Hindlimb muscle (tissue), 1 donor: Measurements from ENCODE around the gene GLG1. TPM values are rescaled to one million over a fixed set of nuclear protein-coding genes. Genes with fewer than 3 reads are reported as not detected.
"Not testable (repeated sequence)": the region's sequence is repeated elsewhere in the genome, so short reads cannot be mapped to it uniquely, and the experiment has no call there.

Experiments
- DNase-seq: peaks from one replicate; pipeline ENCODE4 v3.0.0-alpha.2; 2013
- polyA plus RNA-seq: library from polyadenylated mRNA; unstranded; fragments of 120-200 nt; gene quantifications from one replicate; pipeline ENCODE4 v1.2.1, GENCODE V29; 2013; ENCODE audit not compliant: insufficient read length

Gene GLG1
- polyA plus RNA-seq, 1 donor: 121 TPM

GRCh38 chr16:74438492-74438979, 168.4 kb downstream of the GLG1 start:
- DNase-seq: no peak

DNA sequence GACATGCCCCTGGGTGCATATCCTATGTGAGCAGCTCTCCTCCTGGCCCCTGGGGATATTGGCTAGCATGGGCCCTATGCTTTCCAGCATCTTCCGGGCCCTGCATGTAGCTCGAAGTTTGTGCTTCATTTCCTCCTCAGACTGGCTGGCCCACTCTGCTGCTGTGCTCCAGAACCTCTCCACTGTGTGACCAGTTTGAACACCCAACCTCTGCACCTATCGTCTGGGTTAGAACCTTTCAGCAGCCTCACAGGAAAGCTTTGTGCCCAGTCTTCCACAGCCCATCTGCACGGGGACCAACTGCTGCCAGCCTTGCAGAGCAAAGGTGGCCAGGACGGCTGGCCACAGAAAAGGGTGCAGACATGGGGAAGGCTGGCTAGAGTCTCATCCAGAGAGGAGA, 175.4 kb downstream of the GLG1 start:
- no peak for DNase-seq

GRCh38 chr16:74430036-74430712, 176.7 kb downstream of the GLG1 start:
- peak; percentile 15 for DNase-seq

DNA sequence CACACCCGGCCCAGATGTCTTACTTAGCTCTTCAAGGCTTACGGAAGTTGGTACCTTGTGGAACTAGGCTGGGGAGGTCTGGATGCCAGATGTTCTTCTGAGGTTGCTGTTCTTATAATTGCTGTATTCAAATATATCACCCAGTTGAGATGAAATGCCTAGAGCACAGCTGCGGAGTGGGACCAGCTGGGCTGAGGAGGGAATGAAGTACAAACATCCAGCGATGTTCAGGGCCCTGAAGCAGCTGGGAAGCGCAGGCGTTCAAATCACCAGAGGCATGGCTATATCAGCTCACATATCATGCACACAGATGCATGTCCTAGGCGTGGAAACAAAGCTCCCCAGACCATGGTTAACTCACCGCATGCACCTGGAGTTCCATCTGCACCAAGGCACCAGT, 178.4 kb downstream of the GLG1 start:
- DNase-seq: not testable (repeated sequence)

DNA sequence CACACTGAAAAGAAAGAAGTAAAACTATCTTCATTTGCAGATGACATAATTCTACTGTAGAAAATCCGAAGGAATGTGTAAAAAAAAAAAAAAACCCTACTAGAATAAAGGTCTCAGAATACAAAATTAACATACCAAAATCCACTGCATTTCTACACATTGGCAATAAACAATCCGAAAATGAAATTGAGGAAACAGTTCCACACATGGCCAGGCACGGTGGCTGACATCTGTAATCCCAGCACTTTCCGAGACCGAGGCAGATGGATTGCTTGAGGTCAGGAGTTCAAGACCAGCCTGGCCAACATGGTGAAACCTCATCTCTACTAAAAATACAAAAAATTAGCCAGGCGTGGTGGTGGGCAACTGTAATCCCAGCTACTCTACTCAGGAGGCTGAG, 181.2 kb downstream of the GLG1 start:
- DNase-seq: not testable (repeated sequence)

DNA sequence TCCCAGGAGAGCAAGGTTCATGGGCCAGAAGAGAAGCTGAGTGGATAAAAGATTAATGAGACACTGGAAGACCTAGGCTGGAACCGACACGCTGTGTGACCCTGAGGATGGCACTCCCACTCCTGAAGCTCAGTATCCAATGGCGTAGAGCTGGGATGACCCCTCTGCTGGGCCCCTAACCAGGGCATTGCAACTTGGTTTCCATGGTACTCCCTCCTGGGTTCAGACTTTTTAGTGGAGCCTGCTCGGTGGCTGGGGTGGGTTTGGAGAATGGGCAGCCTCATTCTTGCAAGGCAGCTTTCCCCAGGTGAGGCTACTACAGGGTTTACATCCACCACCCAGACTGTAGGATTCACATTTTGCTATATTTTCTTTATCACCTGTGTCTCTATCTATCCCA, 183.2 kb downstream of the GLG1 start:
- DNase-seq: not testable (repeated sequence)

DNA sequence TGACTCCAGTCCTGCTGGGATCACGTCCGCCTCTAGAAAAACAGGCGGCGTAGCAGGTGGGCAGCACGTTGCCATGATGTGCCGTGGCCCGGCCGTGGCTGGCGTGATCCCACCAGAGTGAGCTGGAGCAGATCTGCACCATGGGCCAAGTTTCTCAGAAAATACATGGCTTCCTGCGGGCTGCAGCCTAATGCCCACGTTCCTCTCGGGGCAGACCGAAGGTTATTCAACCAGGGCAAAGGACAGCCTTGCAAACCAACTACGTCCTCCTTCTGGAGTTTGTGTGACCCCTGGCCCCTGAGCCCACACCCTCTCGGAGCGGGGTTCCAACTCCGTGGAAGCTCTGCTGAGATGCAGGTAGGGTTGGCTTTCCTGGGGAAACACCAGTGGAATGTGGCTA, 184.8 kb downstream of the GLG1 start:
- not testable (repeated sequence) for DNase-seq

- not testable (repeated sequence) for DNase-seq
These were observed 185.5 kb downstream of the GLG1 start for GRCh38 chr16:74421482-74421785.

DNA sequence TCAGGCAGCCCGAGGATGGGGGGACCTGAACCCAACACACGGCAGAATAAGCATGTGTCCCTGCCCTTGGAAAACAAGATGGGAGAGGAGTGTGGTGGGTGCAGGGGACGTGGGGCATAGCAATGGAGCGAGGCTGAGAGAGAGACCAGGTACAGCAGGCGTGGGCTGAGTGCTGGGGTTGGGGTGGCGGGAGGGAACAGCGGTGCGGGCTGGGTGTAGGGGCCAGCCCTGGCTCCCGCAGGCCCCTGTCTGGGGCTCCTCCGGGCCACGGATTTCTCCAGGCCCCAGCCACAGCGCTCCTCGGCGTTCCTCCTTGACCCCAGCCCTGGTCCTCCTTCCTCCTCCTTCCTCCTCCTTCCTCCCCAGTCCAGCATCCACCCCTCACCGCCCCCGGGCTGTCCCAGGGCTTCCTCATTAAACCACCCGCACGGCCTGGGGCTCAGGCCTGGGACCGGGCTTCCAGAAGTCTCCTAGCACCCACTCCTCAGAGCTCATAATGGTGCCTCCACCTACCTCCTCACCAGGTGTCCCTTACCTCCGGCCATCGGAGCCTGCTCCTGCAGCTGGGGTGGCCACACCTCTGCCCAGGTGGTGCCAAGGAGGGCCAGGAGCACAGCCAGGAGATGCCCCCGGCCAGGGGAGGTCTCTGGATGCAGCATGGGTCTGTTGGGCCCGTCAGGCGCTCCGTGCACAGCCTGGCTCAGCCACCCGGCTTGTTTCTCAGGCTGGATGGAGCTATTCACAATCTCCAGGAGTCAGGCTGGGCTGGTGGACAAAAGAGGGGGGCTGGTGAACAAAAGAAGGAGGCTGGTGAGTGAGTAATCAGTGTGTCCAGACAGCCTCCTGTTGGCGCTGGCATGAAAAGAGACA, 186.1 kb downstream of the GLG1 start, which contains the start of gene CLEC18B:
Gene CLEC18B (minus strand): TSS at position 867 of the 870 bp plus-strand sequence. CDS start 208 bp downstream, at position 659.
- DNase-seq: not testable (repeated sequence)

DNA sequence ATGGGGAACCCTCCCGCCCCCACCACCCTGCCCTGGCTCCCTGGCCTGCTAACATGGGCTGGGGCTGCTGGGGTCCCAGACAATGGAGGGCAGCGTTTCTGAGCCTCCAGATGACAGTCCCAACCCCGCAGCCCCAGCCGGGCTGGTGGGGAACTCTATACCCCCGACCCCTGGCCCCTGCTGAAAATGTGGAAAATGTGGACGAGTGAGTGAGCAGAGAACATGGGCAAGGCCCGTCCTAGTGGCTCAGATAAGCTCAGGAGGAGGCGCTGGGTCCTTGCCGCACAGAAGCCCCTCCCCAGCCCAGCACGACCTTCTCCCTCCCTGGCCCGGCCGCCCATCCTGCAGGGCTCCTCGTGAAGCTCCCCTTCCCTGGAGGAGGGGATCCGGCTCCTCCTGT, 187.1 kb downstream of the GLG1 start:
- DNase-seq: not testable (repeated sequence)

- not testable (repeated sequence) for DNase-seq
These were observed 189.0 kb downstream of the GLG1 start for GRCh38 chr16:74417897-74418296.

GRCh38 chr16:74413920-74414319, 193.0 kb downstream of the GLG1 start:
- DNase-seq: not testable (repeated sequence)

DNA sequence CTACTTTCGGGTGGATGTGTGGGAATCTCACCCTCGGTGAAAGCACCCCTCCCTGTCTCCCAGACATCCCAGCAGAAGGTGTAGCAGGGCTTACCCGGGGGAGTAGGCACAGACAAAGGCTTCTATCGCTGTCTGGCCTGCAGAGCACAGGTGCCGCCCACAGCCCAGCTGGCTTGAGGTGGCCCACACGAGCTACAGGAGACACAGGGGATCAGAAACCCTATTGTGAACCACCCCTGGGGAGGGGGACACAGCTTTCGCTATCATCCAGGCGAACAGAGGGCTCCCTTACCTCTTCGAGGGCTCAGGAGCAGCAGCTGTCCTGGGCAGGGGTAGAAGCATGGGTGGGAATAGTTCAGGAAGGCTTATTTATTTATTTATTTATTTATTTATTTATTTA, 193.4 kb downstream of the GLG1 start:
- DNase-seq: not testable (repeated sequence)

DNA sequence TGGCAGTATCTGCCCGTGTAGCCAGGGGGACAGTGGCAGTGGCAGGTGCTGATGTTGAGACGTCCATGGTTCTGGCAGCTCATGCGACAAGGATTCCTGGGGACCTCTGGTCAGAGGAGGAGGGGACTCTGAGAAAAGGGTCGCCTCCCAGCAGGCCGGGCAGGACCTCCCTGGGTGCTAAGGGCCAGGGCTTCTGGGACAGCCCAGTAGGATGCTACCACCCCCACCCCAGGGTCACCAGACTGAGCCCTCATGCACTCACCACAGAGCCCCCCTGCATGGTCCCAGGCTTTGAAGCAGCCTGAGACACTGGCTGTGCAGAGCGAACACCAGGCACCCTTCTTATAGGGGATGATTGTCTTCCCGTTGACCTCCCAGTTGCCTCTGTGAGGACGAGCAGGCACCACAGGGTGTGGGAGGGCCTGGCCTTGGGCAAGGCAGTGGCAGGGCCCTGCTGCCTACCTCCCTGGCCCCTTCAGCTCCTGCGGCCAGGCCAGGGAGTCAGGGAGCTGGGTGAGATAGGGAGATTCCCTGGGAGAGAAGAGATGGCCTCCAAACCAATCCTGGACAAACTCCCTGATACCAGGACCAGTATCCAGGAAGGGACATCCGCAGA, 194.0 kb downstream of the GLG1 start:
- not testable (repeated sequence) for DNase-seq

DNA sequence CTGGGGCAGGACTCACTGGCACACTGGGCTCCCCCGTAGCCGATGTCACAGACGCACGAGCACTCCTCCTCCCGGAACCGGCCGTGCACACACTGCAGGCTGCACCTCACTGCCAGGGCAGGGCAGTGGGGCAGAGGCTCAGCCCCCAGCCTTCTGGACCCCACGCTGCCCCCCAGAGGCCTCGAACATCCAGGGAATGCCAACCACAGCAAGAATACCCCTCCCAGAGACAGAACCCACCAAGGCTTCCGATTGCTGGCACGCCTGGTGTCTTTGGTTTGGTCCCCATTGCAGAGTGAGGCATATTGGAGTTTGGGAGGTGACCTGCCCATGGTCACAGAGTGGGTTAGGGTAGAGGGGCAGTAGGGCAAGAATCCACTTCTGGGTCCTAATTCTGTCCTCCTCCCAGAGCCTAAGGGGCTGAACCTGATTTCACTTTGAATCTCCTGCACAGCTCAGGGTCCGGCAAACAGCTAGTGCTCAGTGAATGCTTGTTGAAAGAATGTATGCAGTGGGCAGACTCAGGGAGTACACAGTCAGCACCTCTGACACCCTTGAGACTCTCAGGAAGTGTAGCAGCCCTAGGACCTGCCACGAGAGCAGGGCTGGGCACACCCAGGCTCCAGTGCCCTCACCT, 194.7 kb downstream of the GLG1 start:
- DNase-seq: not testable (repeated sequence)

DNA sequence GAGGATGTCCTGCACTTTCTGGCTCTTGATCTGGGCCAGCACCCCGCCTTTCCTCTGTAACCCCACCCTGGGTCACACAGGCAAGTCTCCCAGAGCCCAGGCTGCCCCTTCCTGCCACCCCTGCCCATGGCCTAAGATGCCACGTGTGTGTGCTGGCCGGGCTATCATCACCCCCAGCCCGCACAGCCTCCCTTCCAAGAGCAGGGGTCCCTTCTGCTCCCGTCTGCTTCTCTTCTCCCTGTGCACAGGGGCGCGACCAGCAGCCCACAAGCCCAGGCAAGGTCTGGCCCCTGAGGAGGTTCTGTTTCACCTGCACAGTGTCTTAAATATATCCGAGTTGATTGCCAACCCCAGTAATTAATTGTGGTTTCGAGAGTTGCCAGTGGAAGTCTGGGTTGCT, 195.9 kb downstream of the GLG1 start:
- not testable (repeated sequence) for DNase-seq

DNA sequence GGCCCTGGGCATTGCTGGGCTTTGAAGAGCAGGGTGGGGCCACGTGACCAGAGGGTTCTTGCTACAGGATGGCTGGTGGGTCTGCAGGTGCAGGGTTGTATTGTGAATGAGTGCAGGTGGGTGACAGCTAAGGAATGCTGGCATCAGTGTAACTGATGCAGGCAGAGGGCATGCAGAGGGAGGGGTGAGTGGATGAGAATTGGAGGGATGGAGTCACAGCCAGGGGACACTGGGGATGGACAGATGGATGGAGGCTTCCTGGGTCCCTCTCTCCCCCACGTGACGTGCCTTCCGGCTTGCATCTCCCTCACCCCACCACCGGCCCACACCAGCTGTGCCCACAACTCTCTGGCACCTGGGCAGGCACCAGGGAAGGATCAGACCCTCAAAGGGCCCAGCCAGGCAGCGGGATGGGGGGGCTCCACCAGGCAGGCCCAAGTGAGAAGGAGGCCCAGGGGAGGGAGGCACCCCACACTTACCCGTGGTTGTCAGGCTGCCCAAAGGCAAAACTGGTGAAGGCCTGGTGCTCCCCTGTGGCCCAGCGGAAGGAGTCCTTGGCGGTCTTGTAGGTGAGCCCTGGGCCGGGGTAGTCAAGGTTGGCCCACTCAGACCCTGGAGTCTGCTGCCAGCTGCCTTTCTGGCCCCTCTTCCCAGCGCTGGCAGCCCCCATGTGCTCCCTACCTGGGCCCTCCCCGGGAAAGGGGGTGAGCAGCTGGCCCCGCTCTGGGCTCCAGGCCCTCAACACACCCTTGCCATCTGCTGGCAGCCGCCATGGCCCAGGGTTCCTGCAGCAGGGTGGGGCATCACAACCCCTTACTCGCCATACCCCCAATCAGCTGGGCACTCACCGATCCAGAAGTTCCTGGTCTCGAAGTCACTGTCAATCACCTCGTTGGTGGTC, 196.6 kb downstream of the GLG1 start:
- not testable (repeated sequence) for DNase-seq

- DNase-seq: not testable (repeated sequence)
These were observed 197.5 kb downstream of the GLG1 start for GRCh38 chr16:74409185-74409981.

DNA sequence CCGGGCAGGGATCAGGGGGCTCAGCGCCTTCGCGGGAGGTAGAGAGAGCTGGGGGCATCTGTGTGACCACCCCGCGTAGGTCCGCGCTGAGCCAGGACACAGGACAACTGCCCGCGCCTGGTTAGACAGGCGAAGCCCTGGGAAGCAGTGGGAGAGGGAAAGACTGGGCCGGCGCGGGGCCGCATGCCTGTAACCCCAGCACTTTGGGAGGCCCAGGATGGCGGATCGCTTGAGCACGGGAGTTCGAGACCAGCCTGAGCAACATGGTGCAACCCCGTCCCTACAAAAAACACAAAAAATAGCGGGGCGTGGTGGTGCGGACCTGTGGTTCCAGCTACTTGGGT, 199.6 kb downstream of the GLG1 start:
- not testable (repeated sequence) for DNase-seq

DNA sequence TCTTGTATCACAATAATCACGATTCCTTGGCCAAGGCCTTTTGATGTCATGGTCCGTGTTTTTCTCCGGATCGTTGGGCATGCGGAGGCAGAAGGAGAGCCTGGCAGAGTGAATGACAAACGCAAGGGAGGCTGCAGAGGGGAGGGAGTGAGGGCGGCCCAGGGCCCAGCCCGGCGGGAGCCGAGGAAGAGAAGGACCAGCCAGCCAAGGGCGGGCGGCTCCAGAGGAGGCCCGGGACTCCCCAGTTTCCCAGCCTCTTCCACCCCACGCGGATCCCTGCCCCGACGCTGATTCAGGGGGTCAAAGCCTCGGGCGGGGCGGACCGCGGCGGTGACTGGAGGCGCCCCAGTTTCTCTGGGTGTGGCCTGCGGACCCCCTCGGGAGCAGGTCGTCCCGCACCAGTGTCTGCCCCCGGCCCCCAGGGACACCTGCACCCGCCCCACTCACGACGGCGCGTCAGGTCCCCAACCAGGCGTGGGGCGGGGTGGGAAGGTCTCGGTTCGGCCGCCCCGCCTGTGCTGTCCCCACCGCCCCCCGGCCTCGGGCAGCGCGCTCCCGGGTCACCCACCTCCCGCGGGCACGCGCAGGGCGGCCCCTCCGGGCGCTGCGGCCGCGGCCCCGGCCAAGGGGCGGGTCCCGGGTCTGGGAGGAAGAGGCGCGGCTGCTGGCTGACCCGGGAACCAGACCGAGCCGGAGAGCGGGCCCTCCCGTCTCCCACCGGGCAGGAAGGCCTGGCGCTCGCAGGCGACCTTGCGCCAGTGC, 200.1 kb downstream of the GLG1 start:
- DNase-seq: not testable (repeated sequence)
